MV-4-11 (cell line): ENCODE results near the gene STK39.
A peak's percentile ranks its signal among the peaks of the same experiment; 100 is the strongest.
"Not testable (repeated sequence)": the region's sequence is repeated elsewhere in the genome, so short reads cannot be mapped to it uniquely, and the experiment has no call there.

ENCODE experiments used
- DNase-seq: peaks from one replicate; lab custom pipeline; 2025; lab: John Stamatoyannopoulos, UW

Gene STK39

DNA sequence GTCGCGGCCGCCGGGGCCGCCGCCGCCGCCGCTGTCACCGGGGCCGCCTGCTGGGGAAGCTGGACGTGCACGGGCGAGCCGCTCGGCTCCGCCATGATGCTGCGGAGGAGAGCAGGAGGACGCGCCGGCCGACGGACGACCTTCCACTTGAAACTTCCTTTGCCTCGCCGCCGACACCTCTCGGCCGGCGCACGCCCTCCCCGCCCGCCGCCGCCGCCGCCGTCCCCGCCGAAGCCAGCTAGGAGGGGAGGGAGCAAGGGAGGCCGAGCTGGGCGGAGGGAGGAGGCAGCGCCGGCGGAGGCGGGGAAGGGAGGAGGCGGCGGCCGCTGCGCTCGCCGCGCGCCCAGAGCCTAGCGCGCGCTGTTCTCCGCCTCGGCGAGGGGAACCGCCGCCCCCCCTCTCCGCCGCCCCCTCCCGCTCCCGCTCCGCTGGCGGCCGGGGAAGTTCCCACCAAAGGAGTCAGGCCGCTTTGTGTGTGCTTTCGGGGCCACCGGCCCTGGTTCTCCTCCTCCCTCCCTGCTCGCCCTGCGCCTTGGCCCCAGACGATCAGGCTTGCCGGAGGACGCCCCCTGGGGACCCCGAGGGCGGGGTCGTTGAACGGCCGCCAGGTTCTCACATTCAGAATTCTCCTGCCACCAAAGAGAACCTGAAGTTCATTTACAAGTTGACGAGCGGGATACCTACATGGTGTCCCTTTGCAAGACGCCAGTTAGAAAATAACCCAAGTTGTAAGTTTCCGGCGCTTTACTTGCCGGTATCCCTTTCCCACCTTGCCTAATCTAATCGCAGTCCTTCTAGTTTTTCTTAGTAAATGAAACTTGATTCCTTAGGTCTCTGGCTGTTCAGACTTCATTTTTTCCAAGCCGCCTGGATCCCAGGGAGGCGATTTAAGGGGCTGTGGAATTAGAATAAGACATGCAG is at the start of gene STK39:
Gene STK39 (minus strand): TSS at position 255 of the 921 bp plus-strand sequence. CDS start 160 bp downstream, at position 95.
- DNase-seq, result peak; percentile 31

DNA sequence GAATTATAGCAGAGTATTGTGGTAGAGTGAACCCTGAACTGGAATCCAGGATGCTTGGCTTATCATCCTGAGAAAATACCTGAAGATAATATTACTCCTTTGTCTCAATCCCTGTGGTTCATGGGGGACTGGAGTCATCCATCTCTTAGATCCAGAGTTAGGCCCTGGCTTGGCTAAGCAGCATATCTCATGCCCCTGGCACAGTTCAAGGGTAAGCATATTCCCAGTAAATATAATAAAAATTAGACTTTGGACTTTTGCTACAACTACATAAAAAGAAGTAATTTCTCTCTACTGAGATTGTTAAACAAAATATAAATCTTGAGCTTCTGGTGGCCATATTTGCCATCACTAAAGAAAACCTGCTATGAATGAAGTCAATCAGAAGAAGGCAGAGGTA is 47.7 kb upstream of the STK39 start:
- DNase-seq, result no peak

DNA sequence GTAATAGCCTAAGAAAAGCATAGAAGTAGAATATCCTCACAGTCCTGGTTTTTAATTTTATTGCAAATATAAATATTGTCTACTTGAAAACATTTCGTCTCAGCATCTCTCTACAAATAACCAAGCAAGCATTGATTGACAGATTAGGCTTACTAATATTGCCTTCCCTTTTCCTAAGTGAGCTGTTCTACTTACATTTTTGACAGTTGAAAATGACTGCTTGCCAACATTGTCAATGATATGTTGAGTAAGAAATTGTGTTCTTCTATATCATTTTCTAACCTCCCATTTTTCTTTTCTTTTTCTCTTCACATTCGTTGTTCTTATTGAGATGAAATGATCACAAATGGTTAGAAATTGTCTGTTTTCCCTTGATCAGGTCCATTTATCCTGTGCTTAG is 47.0 kb upstream of the STK39 start:
- no peak for DNase-seq

- DNase-seq, result no peak
Observed at GRCh38 chr2:168293766-168294165, 46.4 kb upstream of the STK39 start.

DNA sequence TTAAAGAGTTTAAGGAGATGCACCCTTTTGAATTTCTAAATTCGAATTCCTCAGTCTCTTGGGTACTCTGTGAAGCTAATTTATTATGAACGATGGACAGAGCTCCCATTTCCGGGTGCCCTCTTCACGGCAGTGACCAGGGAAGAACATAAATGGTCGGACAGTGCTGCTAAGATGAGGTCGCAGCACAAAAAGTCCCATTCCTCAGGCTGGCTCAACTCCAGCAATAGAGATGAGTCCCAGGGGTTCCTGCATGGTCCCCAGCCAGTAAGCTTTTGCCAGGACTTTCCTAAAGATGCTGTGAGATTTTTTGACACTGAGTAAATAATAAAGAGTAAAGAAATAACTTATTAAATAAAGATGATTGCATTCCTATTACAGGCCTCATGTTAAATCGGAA is 43.0 kb upstream of the STK39 start:
- no peak for DNase-seq

DNA sequence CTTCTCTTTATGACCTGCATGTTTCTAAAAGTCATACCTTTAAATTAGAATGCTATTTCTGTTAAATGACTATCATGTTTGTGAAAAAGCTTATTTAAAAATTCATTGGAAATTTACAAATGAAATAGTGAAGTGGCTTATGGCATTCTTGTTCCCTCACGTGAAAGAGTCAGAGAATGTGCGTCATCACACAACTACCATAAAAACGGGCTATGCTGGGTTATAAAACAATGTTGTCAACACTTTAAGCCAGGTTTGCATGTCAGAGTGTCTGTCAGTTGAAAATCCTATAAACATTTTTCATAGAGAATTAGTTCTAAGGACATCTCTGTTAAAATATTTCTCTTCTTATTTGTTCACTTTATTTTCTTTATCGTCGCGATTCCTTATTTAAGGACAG is 42.5 kb upstream of the STK39 start:
- DNase-seq, result no peak

- no peak for DNase-seq
Observed at GRCh38 chr2:168286535-168286934, 39.1 kb upstream of the STK39 start.

GRCh38 chr2:168278424-168278888 is 31.1 kb upstream of the STK39 start:
- peak; percentile 52 for DNase-seq

GRCh38 chr2:168277276-168277675 is 29.9 kb upstream of the STK39 start:
- no peak for DNase-seq

GRCh38 chr2:168272225-168272624 is 24.8 kb upstream of the STK39 start:
- no peak for DNase-seq

DNA sequence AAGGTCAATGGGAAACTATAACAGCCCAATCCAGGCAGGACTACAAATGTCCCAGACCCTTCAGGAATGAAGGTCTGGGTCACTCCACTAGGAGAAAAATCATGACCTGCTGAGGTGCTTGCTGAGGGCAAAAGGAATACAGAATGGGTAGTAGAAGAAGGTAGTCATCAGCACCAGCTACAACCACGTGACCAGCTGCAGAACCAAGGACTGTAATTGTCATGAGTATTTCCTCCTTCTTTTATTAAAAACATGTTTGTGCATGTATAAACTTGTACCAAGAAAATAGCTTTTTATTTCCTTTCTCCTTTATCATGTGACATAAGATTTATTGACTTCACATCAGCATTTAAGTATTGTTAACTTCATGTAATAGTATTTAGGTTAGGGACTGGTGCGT is 15.5 kb upstream of the STK39 start:
- DNase-seq, result not testable (repeated sequence)

- DNase-seq, result no peak
Observed at GRCh38 chr2:168256448-168256847, 9.1 kb upstream of the STK39 start.

- no peak for DNase-seq
Observed at GRCh38 chr2:168255866-168256265, 8.5 kb upstream of the STK39 start.

DNA sequence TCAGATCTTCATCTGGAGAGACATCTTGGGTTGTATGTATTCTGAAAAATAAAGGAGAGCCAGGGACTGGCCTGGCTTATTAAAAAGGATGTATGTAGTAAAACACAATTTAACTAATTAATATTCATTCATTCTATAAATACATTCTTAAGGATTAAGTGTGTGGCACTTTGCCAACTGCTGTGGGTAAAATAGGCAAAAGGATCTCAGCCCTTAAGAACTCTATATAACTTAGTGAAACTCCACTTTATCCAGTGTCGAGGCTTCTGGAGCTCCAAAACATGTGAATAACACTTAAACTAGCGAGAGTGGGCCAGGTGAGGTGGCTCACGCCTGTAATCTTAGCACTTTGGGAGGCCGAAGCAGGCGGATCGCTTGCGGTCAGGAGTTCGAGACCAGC is 7.7 kb upstream of the STK39 start:
- DNase-seq, result no peak

GRCh38 chr2:168254158-168254935 is 7.0 kb upstream of the STK39 start:
- peak; percentile 24 for DNase-seq

GRCh38 chr2:168253379-168253778 is 6.0 kb upstream of the STK39 start:
- DNase-seq, result no peak

- DNase-seq, result no peak
Observed at GRCh38 chr2:168252976-168253375, 5.6 kb upstream of the STK39 start.

- DNase-seq, result peak; percentile 43
Observed at GRCh38 chr2:168246483-168247340, 683 bp downstream of the STK39 start.

DNA sequence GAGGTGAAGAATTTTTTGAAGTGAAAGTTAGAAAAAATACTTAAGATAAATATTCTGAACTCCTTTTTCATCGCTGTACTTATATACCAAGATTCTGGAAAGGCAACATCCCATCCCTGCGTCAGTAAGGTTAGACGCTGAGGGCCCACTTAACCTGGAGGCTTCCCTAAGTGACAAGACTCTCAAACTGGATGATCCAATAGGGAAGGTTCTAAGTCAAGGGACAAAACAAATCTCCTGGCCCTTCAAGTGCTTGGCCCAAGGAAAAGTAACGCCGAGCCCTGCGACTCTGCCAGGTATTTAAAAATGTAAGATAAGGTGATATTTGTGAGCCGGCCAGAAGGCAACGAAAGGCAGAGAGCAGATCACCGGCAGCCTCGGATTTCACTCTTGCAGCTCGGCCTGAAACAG is 1.3 kb downstream of the STK39 start:
- DNase-seq, result no peak

- DNase-seq, result peak; percentile 40
Observed at GRCh38 chr2:168245074-168245825, 2.1 kb downstream of the STK39 start.

GRCh38 chr2:168244318-168244717 is 3.1 kb downstream of the STK39 start:
- peak; percentile 35 for DNase-seq
